GM19043 (cell line): ENCODE results near the gene PCNX2.
"Not testable (repeated sequence)": the region's sequence is repeated elsewhere in the genome, so short reads cannot be mapped to it uniquely, and the experiment has no call there.

Source experiments
- ATAC-seq: cut with Tn5 transposase; IDR thresholded peaks from one replicate; pipeline ENCODE4 v1.9.1; 2021; ENCODE audit warnings: low read depth; ENCODE audit not compliant: unreplicated experiment

PCNX2 gene

DNA sequence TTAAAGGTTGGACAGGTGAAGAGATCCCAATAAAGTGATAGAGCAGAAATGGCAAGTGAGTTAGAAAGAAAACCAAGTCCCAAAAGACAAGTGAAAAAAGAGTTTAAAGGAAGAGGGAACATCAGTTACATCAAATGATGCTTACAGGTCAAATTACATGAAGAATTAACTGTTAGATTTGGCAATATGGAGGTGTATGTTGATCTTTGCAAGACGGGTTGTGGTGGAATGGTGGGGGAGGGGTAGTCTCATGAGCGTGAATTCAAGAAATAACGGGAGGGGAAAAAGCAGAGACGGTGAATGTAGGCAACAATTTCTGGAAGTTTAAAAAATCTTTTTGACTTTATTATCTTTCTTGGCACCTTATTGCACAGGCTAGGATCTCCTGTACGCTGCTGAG, 268.5 kb downstream of the PCNX2 start:
- ATAC-seq = no peak

DNA sequence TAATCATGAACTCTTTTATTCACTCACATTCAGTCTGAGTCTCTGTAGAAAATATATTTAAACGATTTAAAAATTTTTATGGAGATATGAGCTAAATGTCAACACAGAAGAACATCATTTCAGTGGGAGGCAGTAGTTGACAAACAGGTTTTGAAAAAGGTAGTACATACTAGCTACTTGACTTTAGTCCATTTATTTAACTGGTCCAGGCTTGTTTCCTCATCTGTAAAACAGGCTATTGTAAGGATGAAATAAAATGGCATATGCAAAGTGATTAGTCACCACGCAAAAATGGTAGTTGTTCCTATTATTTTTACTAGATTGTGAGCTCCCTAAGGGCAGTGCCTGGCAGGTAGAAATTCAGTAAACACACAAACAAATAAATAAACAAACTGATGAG, 270.0 kb downstream of the PCNX2 start:
- no peak for ATAC-seq

DNA sequence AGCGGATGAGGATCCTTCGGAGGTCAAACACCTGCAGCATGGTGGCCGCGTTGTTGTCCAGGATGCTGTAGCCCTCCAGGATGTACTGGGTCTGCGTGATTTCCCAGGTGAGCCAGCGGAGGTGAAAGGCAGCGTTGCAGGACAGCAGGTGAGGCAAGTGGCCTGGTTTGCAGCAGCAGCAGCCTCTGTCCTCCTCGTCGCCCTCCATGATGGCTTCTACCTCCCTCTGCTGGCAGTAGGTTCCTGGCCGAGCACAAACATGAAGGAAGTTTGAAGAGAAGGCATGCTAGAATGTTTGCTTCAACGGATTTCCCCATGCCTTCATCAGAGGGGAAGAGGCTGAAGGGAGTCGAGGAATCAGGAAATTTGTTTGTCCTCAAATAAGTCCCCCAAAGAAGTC, 270.4 kb downstream of the PCNX2 start:
- ATAC-seq = no peak

DNA sequence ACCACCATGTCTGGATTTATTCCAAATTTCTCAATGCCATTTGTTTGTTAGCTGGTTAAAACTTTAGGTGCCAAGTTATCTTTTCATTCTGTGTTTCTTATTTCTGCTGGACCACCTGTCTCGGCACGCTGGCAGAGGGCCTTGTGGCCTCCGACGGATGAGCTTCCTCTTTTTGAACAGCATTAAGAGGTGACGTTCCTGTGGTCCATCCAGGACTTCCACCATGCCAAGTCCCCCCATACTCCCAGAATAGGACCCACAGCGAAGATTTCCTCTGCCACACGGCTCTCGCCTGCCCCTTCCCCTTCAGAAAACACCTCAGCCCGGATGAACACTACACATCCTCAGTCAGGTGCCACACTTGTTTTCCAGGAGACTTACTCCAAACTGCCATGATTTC, 271.3 kb downstream of the PCNX2 start:
- no peak for ATAC-seq

DNA sequence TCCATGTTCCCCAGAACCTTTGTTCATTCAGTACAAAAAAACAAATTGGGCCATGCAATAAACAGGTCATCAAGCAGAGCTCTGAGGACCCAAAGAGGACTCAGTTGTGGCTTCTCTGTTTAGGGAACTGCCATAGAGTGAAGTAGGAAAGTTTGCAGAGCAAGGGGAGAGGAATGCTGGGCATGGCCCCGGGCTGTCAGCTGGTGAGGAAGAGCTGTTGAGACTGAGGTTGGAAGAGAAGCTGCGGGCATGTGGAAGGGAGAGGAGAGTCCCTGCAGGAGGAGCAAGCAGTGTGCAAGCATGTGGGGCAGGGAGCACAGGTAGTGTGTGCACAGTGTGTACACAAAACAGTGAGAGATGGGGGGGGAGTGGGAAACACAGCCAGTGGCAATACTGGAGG, 273.3 kb downstream of the PCNX2 start:
- no peak for ATAC-seq

DNA sequence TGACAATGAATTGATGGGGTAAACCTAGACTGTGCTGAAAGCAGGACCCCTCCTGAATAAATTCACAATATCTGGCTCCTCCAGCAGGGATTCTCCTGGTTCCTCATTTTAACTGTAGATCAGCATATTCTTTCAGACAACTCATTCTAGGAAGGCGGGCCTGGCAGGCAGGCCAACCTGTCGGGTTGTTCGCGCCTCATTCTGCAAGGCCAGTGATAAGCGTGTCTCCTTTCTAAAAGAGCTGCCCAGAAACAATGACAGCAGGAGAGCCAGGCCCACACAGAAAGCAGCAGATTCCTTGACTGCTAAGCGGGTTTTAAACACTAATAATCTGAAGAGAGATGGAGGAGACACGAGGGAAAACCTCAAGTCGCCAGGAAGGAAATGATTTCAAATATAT, 275.1 kb downstream of the PCNX2 start:
- no peak for ATAC-seq

DNA sequence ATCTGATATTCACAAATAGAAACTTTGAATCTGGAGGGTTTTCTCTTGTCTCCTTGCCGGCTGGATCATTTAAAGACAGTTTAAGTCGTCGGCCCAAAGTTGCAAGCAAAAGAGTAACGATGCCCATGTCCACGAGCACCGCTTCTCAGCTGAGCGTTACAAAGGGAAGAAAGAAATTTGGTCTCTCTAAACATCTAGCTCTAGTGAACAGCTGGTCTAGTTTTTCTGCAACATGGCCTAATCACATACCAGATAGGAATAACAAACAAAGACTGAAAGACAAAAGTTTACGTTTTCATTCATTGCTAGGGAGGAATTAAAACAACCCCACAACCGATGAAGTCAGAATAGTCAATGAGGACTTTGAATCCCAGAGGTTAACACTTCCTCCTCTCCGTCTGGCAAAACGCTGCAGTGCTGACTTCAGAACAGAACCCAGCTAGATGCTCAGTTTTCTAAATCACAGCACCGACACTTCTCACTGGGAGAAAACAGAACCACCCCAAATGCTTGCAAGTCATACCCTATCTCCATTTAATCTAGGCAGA, 275.7 kb downstream of the PCNX2 start:
- ATAC-seq = no peak

DNA sequence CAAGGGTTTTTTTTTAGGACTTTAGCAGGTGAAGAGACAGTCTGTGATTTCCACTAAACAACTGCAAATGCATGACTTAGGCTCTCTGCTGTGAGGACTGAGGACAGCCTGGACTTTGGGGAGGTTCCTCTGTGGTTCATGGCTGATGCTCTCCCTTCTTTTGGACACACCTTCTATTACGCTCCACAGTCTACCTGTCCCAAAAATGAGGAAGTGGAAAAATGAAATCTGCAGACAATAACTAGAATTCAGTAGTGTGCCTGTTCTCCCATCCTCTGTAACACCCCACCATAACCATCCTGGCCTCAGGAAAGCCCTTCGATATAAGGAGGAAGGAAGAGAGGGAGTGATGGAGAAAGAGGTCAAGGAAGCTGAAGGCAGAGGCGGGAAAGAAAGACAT, 276.4 kb downstream of the PCNX2 start:
- ATAC-seq = no peak

DNA sequence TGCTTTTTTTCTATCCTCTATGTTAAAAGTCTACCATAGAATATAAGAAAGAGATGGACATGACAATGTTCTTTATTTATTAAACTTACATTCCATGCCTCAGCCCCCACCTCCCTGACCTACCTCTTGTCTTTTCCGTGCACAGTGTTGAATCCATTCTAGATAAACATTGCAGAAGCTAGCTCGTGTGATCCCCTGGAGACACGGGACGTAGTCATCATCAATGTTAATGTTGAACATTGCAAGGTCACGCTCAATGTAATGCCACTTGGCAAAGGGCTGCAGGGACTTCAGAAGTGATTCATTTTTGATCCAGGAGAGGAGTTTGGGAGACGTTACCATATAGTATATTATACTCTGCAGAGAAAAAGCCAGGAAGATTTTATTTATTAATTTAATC, 278.7 kb downstream of the PCNX2 start:
- ATAC-seq = no peak

DNA sequence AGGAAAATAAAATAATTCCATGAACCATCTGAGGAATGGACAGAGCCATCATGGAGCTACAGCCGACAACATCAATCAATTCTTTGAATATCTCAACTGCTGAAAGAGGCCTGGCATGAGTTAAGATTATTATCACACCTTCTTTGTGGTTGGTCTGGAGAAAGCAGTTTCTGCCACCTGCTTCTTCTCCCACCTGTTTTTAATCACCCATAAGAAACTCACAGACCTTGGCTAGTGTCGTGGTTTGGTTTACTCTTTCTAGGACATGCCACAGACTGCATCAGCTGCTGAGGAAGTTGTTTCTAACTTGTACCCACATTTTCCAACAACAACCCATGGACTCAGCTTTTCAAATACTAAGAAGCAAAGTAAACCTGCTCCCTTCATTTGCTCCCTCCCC, 279.6 kb downstream of the PCNX2 start:
- ATAC-seq = no peak

DNA sequence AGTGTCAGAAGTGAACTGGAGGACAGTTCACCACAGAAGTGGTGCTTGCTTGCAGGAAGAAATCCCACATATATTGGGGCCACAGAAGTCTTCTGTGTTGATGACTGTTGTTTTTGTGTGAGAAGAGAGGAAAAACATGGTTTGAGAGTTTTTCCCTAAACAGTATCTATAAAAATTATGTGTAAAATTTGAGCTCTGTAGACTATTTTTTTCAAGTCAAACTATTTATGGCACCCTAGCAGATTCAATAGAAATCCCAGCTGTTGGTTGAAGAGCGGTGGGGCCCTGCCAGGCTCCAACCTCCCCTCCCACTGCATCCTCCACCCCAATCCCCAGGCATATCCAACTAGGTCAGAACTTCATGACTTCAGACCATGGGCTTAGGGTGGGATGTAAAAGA, 283.5 kb downstream of the PCNX2 start:
- no peak for ATAC-seq

DNA sequence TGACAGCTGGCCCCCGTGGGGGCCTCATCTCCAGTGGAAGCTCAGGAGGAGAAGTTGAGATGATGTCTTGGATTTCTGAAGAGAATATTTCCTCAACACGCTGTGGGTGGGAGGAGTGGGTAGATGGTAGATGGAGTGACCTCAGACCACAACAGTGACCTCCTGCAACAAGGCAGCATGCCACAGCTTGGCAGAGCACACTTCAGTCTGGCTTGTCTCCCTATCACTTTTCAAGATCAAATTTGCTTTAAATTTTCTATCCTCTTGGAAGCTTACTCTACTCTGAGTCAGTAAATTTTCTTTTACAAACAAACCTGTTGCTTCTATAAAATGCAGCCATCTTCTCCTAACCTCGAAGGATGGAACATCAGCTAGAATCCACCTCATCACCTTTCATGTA, 285.4 kb downstream of the PCNX2 start:
- no peak for ATAC-seq

DNA sequence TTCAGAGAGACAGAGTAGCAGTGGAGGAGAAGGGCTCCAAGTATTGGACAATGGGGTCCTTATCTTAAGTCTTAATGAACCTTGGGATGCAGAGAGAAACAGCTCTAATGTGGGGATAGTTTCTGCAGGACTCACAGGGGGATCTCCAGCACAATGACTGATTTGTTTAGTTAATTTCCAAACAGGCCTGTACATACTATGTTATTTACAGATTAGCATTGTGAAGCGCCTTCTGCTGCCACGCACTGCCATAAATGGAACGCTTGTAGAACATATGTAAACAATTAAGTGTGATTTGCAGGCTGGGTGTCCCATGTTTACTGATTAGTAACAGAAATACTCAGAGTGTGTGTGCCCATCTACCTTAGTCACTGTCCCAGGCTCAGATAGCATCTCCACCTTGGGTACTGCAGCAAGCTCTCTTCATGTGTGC, 289.0 kb downstream of the PCNX2 start:
- ATAC-seq = no peak

DNA sequence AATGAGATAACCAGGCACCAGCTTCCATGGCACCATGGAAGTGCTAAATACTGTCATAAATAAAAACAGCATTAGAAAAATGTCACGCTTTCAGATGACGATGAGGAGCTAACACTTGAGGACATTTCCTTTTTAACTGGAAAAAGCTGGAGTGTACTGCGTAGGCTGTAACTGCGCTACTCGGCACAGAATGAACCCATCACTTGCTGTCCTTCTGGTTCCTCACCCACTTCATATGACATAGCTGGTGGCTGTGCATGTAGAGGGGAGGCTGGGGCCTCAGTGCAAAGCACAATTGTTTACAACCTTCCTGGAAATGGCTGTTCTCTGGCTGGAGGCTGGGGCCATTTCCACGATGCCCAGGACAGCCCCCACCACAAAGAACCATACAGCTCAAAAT, 289.4 kb downstream of the PCNX2 start:
- ATAC-seq = no peak

DNA sequence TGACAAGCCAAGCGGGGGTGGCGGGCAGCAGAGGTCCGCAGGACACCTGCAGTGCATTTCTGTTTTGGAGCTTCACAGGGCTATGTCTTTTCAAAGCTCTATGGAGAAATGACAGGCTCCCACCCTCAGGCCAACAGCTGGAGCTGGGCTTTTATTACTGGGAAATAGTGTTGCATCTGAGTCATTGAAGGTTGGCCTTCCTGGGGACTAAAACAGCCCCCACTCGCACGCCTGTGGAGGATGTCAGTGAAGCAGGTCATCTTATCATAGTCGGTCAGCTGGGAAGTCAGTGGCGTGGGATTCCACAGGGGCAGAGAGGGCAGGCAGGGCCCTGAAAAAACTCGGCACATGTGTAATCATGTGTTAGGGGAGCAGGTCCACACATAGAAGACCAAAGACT, 289.8 kb downstream of the PCNX2 start:
- ATAC-seq = no peak

DNA sequence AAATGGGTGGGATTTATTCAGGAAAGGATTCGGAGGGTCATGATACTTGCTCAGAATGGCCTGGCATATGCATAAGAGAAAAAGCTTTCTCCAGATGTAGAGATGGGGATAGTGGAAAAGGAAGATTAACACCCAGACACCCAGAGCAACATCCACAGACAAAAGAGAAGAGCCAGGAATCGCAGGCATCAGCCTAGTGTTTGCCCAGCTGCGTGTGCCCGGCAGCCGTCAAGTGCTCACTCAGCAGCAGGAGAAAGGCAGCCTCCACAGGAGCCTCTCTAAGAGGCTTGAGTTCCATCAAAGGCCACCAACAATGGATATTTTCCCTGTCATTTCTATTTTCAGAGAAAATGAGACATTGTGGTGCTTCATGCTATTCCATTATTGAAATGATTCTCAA, 290.4 kb downstream of the PCNX2 start:
- ATAC-seq = no peak

DNA sequence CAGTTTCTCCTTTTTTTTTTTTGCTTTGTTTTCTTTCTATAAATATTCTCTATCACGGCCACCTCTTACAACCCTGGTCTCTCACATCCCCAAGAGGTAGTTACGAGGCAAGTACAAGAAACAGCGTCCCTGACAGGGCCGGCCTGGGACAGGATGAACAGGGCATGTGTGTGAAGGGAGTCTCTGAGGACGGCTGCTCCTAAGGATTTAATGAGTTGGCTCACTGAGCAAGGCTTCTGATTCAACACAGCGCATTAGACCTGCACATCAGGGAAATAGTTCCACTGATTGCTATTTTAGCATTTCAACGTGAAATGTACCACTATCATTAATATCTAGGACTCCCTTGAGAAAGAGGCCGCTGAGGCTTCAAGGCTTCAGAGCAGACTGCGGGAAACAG, 291.1 kb downstream of the PCNX2 start:
- ATAC-seq = no peak

DNA sequence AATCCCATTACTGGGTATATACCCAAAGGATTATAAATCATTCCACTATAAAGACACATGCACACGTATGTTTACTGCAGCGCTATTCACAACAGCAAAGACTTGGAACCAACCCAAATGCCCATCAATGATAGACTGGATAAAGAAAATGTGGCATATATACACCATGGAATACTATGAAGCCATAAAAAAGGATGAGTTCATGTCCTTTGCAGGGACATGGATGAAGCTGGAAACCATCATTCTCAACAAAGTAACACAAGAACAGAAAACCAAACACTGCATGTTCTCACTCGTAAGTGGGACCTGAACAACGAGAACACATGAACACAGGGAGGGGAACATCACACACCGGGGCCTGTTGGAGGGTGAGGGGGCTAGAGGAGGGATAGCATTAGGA, 291.9 kb downstream of the PCNX2 start:
- not testable (repeated sequence) for ATAC-seq

DNA sequence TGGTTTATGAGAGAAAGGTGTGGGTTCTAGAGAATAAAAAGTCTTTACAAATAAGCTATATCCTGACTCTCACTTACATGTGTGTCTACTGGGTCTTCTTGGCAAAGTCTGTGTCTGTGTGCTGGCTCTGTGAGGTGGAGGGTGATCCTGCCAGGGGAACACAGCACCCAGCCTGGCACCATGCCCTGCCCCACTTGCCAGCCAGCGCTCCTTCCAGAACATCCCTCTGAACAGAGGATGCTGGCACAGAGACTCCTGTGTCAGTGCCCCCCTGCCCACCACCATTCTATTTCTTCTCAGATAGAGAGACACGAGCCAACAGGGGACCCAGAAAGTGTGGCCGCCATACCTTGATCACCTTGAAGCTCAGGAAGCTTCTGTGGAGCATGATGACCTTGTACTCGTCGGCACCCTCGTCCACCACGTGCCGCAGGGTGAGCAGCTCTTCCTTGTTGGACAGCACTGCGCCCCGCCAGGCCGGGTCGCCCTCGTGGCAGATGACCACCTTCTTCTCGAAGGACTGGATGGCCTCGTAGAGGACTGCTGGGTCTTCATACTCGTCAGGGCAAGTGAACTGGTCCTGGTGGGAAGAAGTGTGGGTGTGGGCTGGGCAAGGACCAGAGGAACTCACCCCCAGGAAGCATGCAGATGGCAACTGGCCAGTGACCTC, 295.4 kb downstream of the PCNX2 start:
- no peak for ATAC-seq

DNA sequence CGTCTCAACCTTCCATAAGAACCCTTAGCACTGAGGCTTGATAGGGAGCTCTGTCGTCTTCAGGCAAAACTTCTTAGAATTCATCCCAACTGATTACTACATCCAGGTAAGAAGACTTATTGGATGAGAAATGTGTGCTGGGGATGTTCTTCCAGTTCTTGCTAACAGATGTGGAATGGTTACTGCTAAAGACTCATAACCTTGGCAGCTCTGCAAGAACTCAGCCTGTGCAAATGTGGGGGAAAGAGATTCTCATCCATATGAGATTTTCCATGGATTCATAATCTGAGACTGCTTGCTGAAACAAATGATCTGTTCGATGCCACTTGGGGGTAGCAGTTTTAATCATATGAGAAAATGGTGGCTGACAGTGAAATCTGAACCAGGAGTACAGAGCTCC, 296.9 kb downstream of the PCNX2 start:
- ATAC-seq = no peak

DNA sequence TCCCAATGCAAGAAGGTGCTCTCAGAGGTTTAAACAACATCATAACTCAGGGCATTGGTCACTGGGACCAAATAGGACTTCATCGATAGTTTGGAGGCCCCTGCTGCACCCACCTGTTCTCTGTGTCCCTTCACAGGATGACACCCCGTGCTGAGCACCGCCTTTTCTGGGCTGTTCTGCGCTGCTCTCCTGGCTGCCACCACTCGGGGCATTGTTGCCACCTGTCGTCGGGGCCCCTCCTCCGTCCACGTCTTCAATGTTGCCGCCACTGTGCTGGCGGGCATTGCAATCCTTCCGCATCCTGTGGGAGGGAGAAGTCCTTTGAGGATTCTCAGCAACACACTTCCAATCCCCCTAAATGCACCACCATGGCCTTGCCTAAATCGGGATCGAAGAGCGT, 297.4 kb downstream of the PCNX2 start:
- ATAC-seq = no peak

DNA sequence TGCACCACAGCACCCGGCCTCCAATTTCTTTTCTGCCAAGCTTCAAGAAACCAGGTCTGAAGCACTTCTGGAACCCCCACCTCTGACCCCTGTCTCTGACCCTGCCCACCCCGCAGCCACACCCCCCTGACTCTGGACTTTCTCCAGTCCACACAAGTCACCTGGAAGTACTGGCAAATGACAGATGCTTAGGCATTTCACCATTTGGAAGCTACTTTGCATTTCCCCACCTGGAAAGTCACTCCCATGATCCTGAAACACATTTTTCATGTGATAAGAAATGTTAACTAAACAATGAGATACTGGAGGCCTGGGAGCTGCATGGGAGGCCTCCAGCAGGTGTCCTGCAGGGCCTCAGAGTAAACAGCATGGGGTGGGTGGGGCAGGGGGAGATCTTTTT, 299.4 kb downstream of the PCNX2 start:
- ATAC-seq = no peak

DNA sequence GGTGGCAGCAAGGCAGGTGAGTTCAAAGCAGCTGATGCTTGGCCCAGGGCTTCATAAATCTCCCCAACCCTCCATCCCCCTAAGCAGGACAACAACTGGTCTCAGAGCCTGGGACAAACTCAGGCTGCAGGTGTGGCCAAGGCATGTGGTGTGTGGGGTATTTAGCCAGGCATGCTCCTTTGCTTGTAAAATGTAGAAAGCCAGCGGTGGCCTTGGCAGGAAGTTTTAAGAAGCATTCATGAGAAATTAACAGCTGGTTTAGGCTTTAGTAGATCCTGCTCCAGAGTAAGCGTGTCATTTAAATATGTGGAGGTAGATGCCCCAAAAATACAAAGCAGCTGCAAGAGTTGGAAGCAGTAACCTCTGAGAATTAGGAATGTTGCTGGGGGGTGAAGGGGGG, 300.3 kb downstream of the PCNX2 start:
- no peak for ATAC-seq
